HepG2 (cell line): ENCODE data around the gene GOLGA8K. TPM values are rescaled to one million over a fixed set of nuclear protein-coding genes. Genes with fewer than 3 reads are reported as not detected.
"Not testable (repeated sequence)": the region's sequence is repeated elsewhere in the genome, so short reads cannot be mapped to it uniquely, and the experiment has no call there.

Experiments used
- ATAC-seq: fragments of 200-7000 bp; cut with Tn5 transposase; 3 replicates; pipeline ENCODE4 v1.9.1; 2020; ENCODE audit warnings: mild to moderate bottlenecking, moderate library complexity
- BruUV-seq: library from RNA; stranded (reverse); fragments of 400-500 nt; replicated peaks from 2 replicates; lab custom pipeline; 2021; lab: Mats Ljungman, UMichigan
- CTCF ChIA-PET: fragments of 300-600 bp; formaldehyde crosslinking; extraction: SDS; loops from one replicate; lab custom pipeline; 2021; ENCODE audit warnings: low total read pairs, inconsistent platforms, low intra/inter-chr PET ratio; lab: Yijun Ruan, JAX
- POLR2A ChIA-PET: fragments of 350-600 bp; sonication (Branson Sonifier 250); formaldehyde crosslinking; loops from one replicate; lab custom pipeline; 2020; ENCODE audit warnings: antibody characterized with exemption, inconsistent platforms; lab: Yijun Ruan, JAX
- DNase-seq: peaks from one replicate; pipeline ENCODE4 v3.0.0-alpha.2; 2015; ENCODE audit warnings: low spot score
- FAIRE-seq: peaks from 3 replicates; lab custom pipeline; 2011; peaks lifted over from hg19 to GRCh38; lab: Jason Lieb, UNC
- H2AFZ ChIP-seq: one replicate; pipeline ENCODE4 v1.6.1; 2011; ENCODE audit warnings: low read length, inconsistent platforms
- H3K27ac ChIP-seq: fragments of 300-600 bp; 3 replicates; pipeline ENCODE4 v1.8.0; 2011; ENCODE audit warnings: mixed run types, mild to moderate bottlenecking, mixed read lengths, low read length, inconsistent platforms; ENCODE audit not compliant: insufficient read depth; ENCODE audit errors: extremely low read length
- H3K27me3 ChIP-seq, 2 experiments: fragments of 200-600 bp in 1 of 2; 2 replicates in 1 of 2; 3 replicates in 1 of 2; pipeline versions ENCODE4 v1.6.0 to v1.8.0; 2011; ENCODE audit warnings: low read length in 2 of 2, mild to moderate bottlenecking in 2 of 2, moderate library complexity in 2 of 2, inconsistent platforms in 1 of 2; ENCODE audit not compliant: insufficient read depth in 2 of 2, control insufficient read depth in 1 of 2
- H3K36me3 ChIP-seq, 2 experiments: fragments of 200-600 bp in 1 of 2; replicated peaks in 1 of 2; 2 replicates in 1 of 2; 3 replicates in 1 of 2; pipeline versions ENCODE4 v1.5.1 to v1.8.0; 2011; ENCODE audit warnings: low read length in 2 of 2, inconsistent platforms in 1 of 2; ENCODE audit not compliant: insufficient read depth in 2 of 2, control insufficient read depth in 1 of 2
- H3K4me1 ChIP-seq: 2 replicates; pipeline ENCODE4 v1.5.1; 2012; ENCODE audit warnings: low read length, inconsistent platforms; ENCODE audit not compliant: insufficient read depth
- H3K4me2 ChIP-seq: 2 replicates; pipeline ENCODE4 v1.6.0; 2011; ENCODE audit warnings: low read depth, low read length, inconsistent platforms
- H3K4me3 ChIP-seq, 3 experiments: fragments of 200-600 bp in 1 of 3; sonication (generic), shearing (Covaris generic) in 1 of 3; replicated peaks in 1 of 3; 2 replicates each; pipeline ENCODE4 v1.5.1; 2011 to 2016; ENCODE audit warnings: low read length in 3 of 3, inconsistent platforms in 2 of 3, low read depth in 2 of 3, mild to moderate bottlenecking in 2 of 3, control low read depth in 1 of 3, mixed read lengths in 1 of 3; ENCODE audit not compliant: insufficient read depth in 1 of 3
- H3K79me2 ChIP-seq: one replicate; pipeline ENCODE4 v1.6.1; 2011; ENCODE audit warnings: low read length, inconsistent platforms; ENCODE audit not compliant: insufficient read depth
- H3K9ac ChIP-seq: 2 replicates; pipeline ENCODE4 v1.6.0; 2011; ENCODE audit warnings: mild to moderate bottlenecking, low read depth, low read length, inconsistent platforms; ENCODE audit not compliant: insufficient read depth
- H3K9me3 ChIP-seq: 2 replicates; pipeline ENCODE4 v1.5.1; 2012; ENCODE audit warnings: mild to moderate bottlenecking, low read length
- H4K20me1 ChIP-seq: 2 replicates; pipeline ENCODE4 v1.6.0; 2011; ENCODE audit warnings: inconsistent platforms, mild to moderate bottlenecking, low read length, moderate library complexity; ENCODE audit not compliant: insufficient read depth
- WGBS: methylation state at CpG from one replicate; pipeline ENCODE4 v1.1.6; 2017; ENCODE audit warnings: low lambda C conversion rate; 5-methylcytosine and 5-hydroxymethylcytosine counted together
- in situ Hi-C: cut with HindIII; loops from 2 replicates; pipeline ENCODE4 v1.10.0; 2017; ENCODE audit warnings: low pct_unique_long_range_greater_than_20kb; ENCODE audit not compliant: extremely low pct_ligation_motif_present
- intact Hi-C: fragments of 100-400 bp; cut with micrococcal nuclease; formaldehyde crosslinking; loops from one replicate; pipeline ENCODE4 v1.10.0; 2022; ENCODE audit not compliant: unreplicated experiment
- polyA plus RNA-seq, 8 experiments: library from polyadenylated mRNA; depleted of rRNA in 3 of 8; stranded (reverse) in 7 of 8; unstranded in 1 of 8; fragments of >200 nt; fragmentation: Illumina TruSeq in 4 of 8; extraction: Trizol in 4 of 8; gene quantifications; 2 replicates each; pipeline versions ENCODE4 v1.2.1 to v1.2.3, GENCODE V29; 2011 to 2016; ENCODE audit warnings: low read depth in 4 of 8, missing spikeins in 1 of 8, mixed read lengths in 1 of 8; ENCODE audit not compliant: insufficient read depth in 1 of 8
- total RNA-seq, 5 experiments: library from RNA; depleted of rRNA; stranded (reverse); fragments of >200 nt; fragmentation: Illumina TruSeq; extraction: Trizol; gene quantifications; 2 replicates each; pipeline ENCODE4 v1.2.3, GENCODE V29; 2016; ENCODE audit warnings: low read depth in 1 of 5

Gene GOLGA8K
- total and polyA plus RNA-seq, 2 of the 13 experiments (the other 11 are each of a cell fraction or from before 2014, with no cell fraction given): 0.08 TPM; not detected in 1

DNA sequence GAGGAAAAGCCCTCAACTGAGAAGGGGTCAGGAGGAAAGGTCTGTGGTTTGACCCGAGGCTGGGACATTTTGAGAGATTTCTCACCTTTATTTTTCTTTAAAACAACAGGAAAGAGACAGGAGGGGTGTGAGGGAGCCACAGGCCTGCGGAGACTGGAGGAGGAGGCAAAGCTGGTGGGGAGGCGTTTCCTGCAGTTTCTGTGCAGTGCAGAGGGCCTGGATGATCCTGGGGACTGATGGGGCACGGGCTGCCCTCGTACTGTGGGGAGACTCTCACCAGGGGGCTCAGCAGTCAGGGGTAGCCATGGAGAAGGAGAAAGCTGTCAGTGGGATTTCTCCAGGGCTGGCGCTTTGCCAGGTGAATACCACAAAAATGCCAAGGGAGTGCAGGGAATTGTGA is 29.4 kb downstream of the GOLGA8K start:
- in situ Hi-C loops, H2AFZ ChIP-seq, DNase-seq, H3K36me3 ChIP-seq, H3K9me3 ChIP-seq, ATAC-seq, H3K27me3 ChIP-seq, POLR2A ChIA-PET, BruUV-seq, H3K4me3 ChIP-seq, H3K4me2 ChIP-seq, H3K4me1 ChIP-seq, H3K9ac ChIP-seq, intact Hi-C loops, H3K27ac ChIP-seq, FAIRE-seq, CTCF ChIA-PET, H3K79me2 ChIP-seq, H4K20me1 ChIP-seq: not testable (repeated sequence)
- WGBS: no CpG with 5 or more reads among the region's 6 CpGs

DNA sequence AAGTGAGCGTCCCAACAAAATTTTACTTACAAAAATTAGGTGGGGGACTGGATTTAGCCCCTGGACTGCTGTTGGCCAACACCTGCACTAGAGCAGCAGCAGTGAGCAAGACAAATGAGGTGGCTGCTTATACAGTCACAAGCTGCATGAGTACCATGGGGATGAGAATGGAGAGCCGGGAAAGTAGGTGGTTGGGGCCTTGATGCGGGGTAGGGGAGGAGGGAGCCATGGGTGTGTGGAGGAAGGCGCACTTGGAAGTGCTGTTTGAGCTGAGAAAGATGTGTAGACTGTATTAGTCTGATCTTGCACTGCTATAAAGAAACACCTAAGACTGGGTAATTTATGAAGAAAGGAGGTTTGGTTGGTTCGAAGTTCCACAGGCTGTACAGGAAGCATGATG is 31.0 kb downstream of the GOLGA8K start:
- H3K9me3 ChIP-seq, FAIRE-seq, H4K20me1 ChIP-seq, DNase-seq, H3K4me2 ChIP-seq, H3K4me1 ChIP-seq, H3K27me3 ChIP-seq, ATAC-seq, POLR2A ChIA-PET, H3K36me3 ChIP-seq, H3K27ac ChIP-seq, H2AFZ ChIP-seq, H3K4me3 ChIP-seq, intact Hi-C loops, BruUV-seq, CTCF ChIA-PET, in situ Hi-C loops, H3K9ac ChIP-seq, H3K79me2 ChIP-seq: not testable (repeated sequence)
- 20% methylated on average over 3 of the region's 5 CpGs for WGBS

DNA sequence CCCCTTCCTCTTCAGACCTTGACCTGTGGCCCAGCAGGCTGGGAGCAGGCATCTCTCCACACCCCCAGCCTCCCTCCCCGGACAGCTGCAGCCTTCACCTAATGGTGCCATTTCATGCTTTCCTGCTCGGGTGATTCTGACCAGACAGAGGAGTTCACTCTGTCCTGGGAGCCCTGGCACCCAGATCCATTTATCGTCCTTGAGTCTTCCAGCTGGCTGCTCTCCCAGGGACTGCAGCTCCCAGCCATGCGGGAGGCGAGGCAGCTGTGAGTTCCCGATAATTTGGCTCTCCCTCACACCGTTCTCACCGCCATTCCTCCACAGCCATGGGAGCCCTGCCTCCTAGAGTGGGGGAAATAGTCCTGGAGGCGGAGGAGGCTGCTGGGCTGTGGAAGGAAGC is 32.6 kb downstream of the GOLGA8K start:
- H4K20me1 ChIP-seq, in situ Hi-C loops, FAIRE-seq, POLR2A ChIA-PET, H3K9ac ChIP-seq, H3K27ac ChIP-seq, H2AFZ ChIP-seq, H3K4me1 ChIP-seq, H3K4me3 ChIP-seq, CTCF ChIA-PET, H3K36me3 ChIP-seq, BruUV-seq, H3K27me3 ChIP-seq, DNase-seq, H3K9me3 ChIP-seq, ATAC-seq, H3K79me2 ChIP-seq, H3K4me2 ChIP-seq, intact Hi-C loops: not testable (repeated sequence)
- no CpG with 5 or more reads among the region's 9 CpGs for WGBS

DNA sequence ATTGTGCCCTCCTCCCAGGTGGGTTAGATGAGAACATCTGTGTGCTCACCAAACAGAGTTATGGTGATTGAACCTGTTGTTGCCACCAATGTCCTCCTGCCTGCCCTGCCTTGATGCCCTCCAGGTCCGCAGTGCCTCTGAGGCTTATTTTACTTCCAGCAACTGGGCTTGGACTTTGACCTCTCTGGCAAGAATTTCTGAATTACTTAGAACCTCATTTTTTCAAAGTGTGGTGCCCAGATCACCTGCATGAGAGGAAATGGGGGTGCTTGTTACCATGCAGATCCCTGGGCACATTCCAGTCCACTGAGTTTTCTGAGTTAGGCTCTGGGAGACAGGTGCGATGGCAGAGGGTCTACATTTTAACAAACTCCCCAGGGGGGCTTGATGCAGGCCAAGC is 33.0 kb downstream of the GOLGA8K start:
- DNase-seq, H3K9ac ChIP-seq, intact Hi-C loops, H3K4me2 ChIP-seq, in situ Hi-C loops, H3K27ac ChIP-seq, FAIRE-seq, H3K79me2 ChIP-seq, H3K27me3 ChIP-seq, POLR2A ChIA-PET, CTCF ChIA-PET, H3K4me1 ChIP-seq, H3K36me3 ChIP-seq, H2AFZ ChIP-seq, H4K20me1 ChIP-seq, H3K9me3 ChIP-seq, ATAC-seq, H3K4me3 ChIP-seq, BruUV-seq: not testable (repeated sequence)
- WGBS: no CpG with 5 or more reads among the region's 2 CpGs
